CD4-positive, alpha-beta T cell treated with Interleukin-15 for 4 hours (primary cell): Measurements from ENCODE around the gene CCDC85C.

Source experiments
- DNase-seq: peaks from one replicate; pipeline ENCODE4 v3.0.0-alpha.2; 2020; ENCODE audit warnings: low spot score

CCDC85C gene

GRCh38 chr14:99589651-99590530 is 14.1 kb downstream of the CCDC85C start:
- no peak for DNase-seq

- DNase-seq, result no peak
These were observed 15.0 kb downstream of the CCDC85C start for GRCh38 chr14:99589031-99589441.

GRCh38 chr14:99587460-99588278 is 16.3 kb downstream of the CCDC85C start:
- DNase-seq, result no peak

- no peak for DNase-seq
These were observed 17.1 kb downstream of the CCDC85C start for GRCh38 chr14:99586761-99587459.

DNA sequence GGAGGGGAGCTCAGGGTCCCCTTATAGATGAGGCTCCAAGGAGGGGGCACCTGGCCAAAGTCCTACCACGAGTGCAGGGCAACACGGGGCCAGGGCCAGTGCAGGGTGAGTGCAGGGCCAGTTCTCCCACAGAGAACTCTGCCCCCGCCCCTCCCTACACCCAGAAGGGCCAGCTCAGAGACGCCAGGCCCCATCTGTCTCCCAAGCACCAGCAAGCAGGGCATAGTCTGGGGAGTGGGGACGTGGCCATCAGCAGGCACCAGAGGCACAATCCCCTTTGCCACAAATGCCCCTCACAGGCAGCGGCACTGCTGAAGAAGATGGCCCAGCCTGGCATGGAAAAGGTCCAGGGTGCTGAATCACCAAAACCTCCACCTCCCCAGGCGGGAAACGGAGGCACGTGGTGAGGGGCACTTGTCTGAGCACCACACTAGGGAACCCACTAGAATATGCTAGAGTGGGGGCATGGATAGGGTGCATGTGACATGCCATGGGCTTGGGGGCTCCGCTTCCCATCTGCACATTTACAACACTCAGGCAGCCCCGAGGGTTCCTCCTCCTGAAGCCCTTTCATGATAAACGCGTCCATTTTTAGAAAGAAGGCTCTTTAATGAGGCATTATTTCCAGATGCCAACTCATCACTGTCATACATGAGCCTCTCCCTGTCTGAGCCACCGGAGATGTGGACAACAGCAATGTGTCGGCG is 17.8 kb downstream of the CCDC85C start:
- DNase-seq, result no peak

DNA sequence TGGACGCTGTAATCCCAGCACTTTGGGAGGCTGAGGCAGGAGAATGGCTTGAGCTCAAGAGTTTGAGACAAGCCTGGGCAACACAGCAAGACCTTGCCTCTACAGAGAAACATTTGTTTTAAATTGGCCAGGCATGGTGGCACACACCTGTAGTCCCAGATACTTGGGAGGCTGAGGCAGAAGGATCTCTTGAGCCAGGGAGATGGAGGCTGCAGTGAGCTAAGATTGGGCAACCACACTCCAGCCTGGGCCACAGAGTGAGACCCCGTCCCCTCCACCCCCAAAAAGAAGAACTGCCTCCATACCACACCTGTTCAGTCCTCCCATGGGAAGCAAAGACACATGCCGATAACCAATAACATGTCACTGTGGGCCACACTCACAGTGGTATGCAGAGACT is 19.2 kb downstream of the CCDC85C start:
- no peak for DNase-seq

GRCh38 chr14:99581938-99582337 is 22.1 kb downstream of the CCDC85C start:
- no peak for DNase-seq

DNA sequence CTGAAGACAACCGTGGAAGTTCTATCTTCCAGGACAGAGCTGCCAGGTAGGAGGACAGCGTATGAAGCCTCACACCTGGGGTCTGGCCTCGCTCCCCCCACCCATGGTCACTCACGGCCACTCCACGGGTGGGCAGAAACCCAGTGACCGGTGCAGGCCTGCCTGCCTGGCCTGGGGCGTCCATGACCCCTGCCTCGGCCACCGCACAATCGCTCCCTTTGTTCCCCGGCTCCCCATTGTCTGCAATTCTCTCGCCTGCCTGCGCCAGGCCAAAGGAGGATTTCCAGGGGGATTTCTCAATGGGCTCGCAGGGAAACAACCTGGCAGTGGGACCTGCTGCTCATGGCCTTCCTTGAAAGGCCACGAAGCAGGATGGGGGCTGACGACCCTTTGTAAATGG is 22.6 kb downstream of the CCDC85C start:
- no peak for DNase-seq

DNA sequence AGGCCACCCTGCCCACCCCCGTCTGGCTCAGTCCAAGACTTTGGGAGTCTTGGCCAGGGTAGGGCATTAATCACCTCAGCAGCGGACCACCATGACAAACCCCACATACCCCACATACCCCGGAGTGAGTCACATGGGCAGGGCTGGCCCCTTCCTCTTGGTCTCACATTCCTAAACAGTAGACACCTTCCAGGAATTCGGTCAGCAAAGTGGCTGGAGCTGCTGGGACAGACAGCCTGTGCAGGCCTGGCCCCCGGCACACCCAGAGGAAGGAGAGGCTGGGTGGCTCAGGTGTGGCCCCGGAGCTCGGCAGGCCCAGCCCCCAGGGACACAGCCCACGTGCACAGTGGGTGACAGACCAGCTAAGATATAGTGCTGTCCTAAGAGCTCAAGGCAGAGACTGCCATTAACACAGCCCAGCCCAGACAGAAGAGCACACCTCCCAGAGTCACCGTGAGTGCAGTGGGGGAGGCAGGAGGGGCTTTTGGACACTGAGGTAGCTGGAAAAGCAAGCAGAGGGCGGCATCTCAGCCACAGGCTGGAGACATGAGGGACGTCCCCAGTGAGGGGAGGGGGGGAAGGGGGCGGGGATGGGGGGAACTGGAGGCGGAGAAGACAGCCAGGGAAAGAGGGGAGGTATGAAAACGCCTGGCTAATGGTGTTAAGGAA is 24.0 kb downstream of the CCDC85C start:
- no peak for DNase-seq

- no peak for DNase-seq
These were observed 24.7 kb downstream of the CCDC85C start for GRCh38 chr14:99579120-99579836.

DNA sequence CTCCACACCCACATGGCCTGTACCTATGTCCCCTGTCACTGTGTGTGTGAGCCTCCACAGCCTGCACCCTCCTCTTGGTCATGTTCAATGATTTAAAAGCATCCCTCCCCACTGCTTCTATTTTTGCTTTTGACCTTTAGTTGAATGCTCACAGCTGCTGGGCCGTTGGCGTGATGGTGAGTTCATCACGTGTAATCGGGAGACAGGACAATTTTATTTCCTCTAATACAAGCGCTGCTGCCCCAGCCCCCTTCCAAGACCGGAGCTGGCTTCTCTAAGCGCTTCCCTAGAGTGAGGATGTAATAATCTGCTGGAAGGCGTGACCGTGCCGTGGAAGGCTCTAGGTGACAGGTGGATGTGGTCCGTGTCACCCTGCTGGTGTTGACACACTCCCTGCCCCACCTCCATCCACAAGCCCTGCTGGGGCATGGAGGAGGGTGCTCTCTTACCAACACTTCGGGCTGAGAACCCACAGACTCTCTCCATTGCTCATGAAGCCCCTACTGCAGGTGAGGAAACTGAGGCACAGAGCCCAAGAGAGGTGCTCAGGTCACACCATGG is 25.4 kb downstream of the CCDC85C start:
- DNase-seq, result no peak

DNA sequence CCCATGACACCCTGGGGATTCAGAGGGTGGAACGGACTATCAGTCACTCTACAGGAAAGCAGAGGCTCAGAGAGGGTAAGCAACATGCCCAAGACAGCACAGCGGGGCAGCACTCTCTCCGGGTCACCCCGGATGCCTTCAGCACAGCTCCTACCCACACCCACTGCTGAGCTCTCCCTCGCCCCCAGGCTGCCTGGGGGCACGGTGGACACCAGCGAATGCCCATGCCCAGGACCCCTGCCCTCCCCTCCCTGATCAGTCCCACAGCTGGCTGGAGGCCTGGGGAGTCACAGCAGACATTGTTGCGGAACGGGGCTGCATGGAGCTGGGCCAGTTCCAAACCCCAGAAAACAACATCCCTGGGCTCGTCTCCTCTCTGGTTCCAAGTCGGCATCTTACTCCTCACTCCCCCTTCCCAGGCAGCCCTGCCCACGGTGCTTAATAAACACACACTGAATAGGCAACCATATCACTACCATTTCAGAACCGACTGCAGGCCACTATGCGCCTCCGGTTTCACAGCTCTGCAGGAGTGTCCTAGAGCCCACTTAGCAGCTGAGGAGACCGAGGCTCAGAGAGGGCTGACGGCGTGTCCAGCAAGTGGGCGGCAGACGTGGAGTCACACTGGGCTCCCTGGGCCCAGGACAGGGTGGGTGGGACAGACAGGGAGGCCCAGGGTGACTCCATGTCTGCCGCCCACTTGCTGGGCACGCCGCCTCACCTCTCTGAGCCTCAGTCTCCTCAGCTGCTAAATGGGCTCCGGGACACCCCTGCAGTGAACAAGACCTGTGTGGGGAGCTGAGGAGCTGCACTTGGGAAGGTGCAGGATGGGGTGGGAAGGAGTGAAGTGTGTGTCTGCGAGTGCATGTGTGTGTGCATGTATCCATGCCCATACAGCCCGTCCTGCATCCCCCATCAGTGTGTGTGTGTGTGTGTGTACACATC is 27.0 kb downstream of the CCDC85C start:
- DNase-seq, result no peak

DNA sequence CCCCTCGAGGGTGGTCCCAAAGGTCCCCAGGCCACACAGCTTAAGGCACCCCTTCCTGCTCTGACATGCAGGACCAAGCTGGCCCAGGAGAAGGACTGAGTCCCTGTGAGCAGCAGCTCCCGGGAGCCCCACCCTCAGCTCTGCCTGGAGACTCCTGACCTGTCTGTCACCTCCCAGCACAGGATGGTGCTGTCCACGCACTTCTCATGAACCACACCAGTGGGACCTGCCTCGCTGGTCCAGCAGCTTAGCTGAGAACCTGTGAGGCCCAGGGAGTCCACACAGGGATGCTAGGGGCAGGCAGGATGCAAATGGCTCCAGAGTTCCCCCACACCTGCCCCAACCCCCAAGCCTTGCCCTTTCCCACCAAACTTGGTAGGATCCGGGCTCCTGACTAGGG is 27.7 kb downstream of the CCDC85C start:
- DNase-seq, result no peak

DNA sequence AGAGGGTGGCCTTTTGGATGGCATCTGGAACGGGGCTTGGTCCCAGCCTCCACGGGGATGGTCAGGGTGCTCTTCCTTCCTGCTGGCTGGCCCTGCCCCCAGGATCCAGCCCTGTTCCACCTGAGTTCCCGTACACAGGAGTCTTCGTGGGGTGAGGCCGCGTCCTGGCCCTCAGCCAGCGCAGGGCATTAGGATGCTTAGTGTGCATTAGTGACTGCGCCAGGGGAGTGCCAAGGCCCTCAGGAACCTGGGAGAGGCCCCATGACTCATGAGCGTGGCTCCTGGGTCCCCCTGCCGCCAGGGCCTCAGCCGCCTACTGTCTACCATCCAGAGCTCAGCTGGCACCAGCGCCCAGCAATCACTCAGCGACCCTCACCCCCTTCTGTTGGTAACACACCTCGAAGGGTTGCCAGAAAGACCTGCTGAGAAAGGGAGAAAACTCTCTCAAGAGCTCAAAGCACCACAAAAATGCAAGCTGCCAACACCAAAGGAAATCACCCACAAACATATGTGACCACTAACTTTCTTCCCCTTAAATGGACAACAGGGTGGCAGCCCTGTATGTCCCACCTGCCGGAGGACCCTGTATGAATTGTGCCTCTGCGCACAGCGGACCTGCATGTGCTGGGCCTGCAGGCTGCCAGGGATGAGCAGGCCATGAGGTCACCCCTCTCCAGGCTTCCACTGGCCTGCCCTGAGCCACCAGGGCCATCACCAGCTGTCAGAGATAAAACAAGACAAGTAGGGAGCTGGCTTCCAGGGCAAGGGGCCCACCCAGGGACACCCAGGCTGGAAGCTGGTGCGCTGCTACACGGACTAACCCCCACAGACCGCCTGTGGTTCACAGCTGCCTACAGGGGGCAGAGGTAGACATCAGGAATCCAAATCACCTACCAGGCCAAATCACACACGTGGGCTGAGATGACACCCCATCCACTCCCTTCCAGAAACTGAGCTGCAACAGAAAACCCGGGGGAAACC is 28.7 kb downstream of the CCDC85C start:
- no peak for DNase-seq

DNA sequence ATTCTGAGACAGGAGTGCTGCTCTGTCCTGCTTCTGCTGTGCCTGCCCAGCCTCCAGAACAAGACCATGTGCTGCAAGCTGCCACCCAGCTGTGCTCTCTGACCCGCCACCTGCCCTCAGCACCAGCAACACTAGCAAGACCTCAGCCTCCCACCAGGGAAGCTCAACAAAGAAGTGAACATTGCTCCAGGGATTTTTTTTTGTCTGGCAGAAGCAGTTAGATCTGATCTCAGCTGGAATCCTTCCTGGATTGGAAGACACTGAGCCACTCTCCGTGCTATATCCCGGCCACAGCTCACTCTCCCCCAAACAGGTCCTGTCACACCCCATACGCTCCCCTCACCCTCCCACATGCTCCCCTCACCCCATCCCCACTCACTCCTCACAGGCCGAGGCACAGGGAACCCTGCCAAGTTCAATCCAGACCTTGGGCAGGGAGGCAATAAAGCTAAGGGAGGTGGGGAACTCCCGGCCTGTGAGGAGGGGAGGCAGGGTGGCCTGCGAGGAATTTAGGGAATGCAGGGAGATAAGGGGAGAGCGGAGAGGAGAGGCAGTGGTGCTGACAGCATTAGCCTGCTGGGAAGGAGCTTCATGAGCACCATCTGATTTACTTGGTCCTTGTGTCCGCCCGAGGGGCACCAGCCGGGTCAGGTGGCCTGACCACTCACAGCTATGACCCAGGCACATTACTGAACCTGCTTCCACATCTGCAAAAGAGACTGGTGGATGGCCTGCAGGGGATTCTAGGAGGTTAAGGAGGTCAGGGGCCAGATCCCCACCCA is 29.7 kb downstream of the CCDC85C start:
- no peak for DNase-seq

GRCh38 chr14:99573436-99574098 is 30.4 kb downstream of the CCDC85C start:
- no peak for DNase-seq

DNA sequence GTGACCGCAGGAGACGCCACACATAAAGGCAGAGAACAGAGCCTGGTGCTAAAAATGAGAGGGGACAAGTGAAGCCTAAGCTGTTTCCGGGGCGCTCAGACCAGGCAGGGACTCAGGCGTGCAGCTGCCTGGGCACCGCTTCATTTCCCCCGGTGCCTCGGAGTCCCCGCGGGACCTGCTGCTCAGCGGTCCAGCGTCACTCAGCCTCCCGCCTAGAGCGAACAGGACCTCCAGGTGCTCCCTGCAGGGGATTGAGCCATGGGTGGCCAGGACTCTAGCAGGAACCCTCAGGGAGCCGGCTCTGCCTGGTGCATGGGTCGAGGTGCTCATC is 31.0 kb downstream of the CCDC85C start:
- no peak for DNase-seq
